A549 treated with AZD9567 at 1 μM for 4 hours (cell line): ENCODE results near the gene RPTN. TPM values are rescaled to one million over a fixed set of nuclear protein-coding genes. Genes with fewer than 3 reads are reported as not detected.

ENCODE experiments used
- total RNA-seq: library from RNA; stranded (reverse); fragments of 200-300 nt; extraction: Qiagen RNA extraction; gene quantifications from 5 replicates; pipeline ENCODE4 v1.2.3, GENCODE V29; 2022; ENCODE audit not compliant: insufficient read depth

RPTN gene
- total RNA-seq, result 0.02 TPM in 1 of 5 replicates, not detected in the others

GRCh38 chr1:152159144-152159543 is at the start of gene RPTN:
Gene RPTN (minus strand): TSS chr1:152159228. CDS start chr1:152157889, 1,339 bp downstream.

DNA sequence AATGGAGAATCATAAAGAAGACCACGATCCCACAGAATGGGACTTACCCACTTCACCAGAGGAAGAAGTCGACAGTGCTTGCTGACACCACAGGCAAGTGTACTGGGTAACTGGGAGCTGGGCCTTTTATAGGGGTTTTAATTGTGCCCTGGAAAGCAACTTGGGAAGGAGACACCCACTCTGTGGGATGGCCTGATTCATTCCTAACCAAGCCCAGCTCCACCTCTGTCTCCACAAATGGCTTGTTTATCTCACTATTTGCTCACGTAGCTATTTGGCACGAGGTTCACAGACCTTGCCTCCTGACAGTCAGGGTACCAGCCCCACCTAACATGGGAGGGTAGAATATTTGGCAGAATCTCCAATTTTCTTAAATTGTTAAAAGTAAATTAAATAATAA is 43.7 kb downstream of the RPTN start, which contains the start of gene TCHH:
Gene TCHH, minus strand, starts transcription at position 101 of the 400 bp plus-strand sequence. CDS start 1,364 bp downstream, outside the sequence.

Other genes starting within 250 kb of the RPTN start
- 13.7 to 16.3 TPM (median 13.9 TPM) in 5 replicates for gene THEM4, start 249.7 kb downstream of the RPTN start, total RNA-seq
- 1,980 to 2,581 TPM (median 2,289 TPM) in 5 replicates for gene S100A10, start 165.4 kb downstream of the RPTN start, total RNA-seq
- 1,473 to 1,950 TPM (median 1,812 TPM) in 5 replicates for gene S100A11, start 122.2 kb downstream of the RPTN start, total RNA-seq
- gene TCHHL1, start 70.2 kb downstream of the RPTN start, total RNA-seq, result not detected in 5 replicates
- gene TCHH, start 43.8 kb downstream of the RPTN start, total RNA-seq, result 0.22 to 0.33 TPM (median 0.25 TPM) in 4 of 5 replicates, not detected in the other
- 0.01 TPM in 1 of 5 replicates, not detected in the others for gene HRNR, start 65.0 kb upstream of the RPTN start, total RNA-seq
- 0.01 TPM in 3 of 5 replicates, not detected in the others for gene FLG, start 166.0 kb upstream of the RPTN start, total RNA-seq
- not detected in 5 replicates for gene FLG2, start 200.8 kb upstream of the RPTN start, total RNA-seq